Activated T-cell treated with anti-CD3 and anti-CD28 coated beads for 24 hours (primary cell): ENCODE results near the gene KCNN3.

ENCODE experiments used
- DNase-seq: peaks from one replicate; pipeline ENCODE4 v3.0.0-alpha.2; 2020; ENCODE audit warnings: low read depth

The KCNN3 gene

GRCh38 chr1:154659823-154660592, 210.1 kb downstream of the KCNN3 start:
- DNase-seq: no peak

GRCh38 chr1:154657556-154657955, 212.5 kb downstream of the KCNN3 start:
- DNase-seq: no peak

GRCh38 chr1:154652893-154653292, 217.2 kb downstream of the KCNN3 start:
- no peak for DNase-seq
